ENCODE data around the gene SGMS1.

DNA sequence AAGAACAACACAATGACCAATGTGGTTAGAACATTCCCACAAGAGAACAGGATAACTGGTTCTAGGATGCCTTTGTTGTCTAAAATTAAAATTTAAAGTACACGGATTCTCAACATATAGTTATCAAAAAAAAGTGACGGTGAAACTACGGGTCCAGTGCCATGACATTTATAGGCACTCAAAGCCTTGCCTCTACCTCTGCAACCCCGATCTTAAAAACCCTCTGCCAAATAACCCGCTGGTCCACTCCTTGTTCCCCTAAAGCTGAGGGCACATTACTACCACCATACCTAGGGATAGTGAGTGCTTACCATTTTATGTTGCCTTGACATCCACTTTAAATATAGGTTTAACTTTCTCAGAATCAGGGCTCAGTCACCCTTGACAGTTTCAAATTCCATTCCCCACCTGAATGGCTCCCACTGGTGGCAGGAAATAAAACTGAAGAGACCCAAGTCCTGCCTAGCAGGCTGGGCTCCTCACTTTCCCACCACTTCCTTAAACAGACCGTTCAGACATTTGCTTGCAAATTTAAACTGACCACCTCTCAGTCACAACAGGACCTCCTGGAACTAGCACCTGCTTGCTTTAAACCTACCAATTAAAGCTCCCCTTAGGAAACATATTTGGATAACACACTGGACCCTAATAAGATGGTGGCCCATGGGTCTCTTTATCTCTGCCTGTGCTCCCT is 202.6 kb downstream of the SGMS1 start:
- TF ChIP-seq ZFP30 (CRISPR knock-in tag; IDR thresholded peaks at IDR 0.05) (no peak), ISL1 (CRISPR knock-in tag; IDR thresholded peaks at IDR 0.05) (no peak), TCF4 (CRISPR knock-in tag; IDR thresholded peaks at IDR 0.05; ENCODE audit: borderline replicate concordance) (no peak), ZNF565 (CRISPR knock-in tag; conservative IDR thresholded peaks at IDR 0.05; ENCODE audit: low read depth) (no peak), GLIS3 (CRISPR knock-in tag; IDR thresholded peaks at IDR 0.05) (no peak), CSDC2 (CRISPR knock-in tag; IDR thresholded peaks at IDR 0.05) (no peak), OSR1 (CRISPR knock-in tag; IDR thresholded peaks at IDR 0.05) (no peak), ZFP3 (CRISPR knock-in tag; IDR thresholded peaks at IDR 0.05) (no peak)
- TF ChIP-seq, protein P1, sequence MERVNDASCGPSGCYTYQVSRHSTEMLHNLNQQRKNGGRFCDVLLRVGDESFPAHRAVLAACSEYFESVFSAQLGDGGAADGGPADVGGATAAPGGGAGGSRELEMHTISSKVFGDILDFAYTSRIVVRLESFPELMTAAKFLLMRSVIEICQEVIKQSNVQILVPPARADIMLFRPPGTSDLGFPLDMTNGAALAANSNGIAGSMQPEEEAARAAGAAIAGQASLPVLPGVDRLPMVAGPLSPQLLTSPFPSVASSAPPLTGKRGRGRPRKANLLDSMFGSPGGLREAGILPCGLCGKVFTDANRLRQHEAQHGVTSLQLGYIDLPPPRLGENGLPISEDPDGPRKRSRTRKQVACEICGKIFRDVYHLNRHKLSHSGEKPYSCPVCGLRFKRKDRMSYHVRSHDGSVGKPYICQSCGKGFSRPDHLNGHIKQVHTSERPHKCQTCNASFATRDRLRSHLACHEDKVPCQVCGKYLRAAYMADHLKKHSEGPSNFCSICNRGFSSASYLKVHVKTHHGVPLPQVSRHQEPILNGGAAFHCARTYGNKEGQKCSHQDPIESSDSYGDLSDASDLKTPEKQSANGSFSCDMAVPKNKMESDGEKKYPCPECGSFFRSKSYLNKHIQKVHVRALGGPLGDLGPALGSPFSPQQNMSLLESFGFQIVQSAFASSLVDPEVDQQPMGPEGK (CRISPR knock-in tag; IDR thresholded peaks at IDR 0.05; ENCODE audit: borderline replicate concordance), result no peak
- TF ChIP-seq, protein P2, sequence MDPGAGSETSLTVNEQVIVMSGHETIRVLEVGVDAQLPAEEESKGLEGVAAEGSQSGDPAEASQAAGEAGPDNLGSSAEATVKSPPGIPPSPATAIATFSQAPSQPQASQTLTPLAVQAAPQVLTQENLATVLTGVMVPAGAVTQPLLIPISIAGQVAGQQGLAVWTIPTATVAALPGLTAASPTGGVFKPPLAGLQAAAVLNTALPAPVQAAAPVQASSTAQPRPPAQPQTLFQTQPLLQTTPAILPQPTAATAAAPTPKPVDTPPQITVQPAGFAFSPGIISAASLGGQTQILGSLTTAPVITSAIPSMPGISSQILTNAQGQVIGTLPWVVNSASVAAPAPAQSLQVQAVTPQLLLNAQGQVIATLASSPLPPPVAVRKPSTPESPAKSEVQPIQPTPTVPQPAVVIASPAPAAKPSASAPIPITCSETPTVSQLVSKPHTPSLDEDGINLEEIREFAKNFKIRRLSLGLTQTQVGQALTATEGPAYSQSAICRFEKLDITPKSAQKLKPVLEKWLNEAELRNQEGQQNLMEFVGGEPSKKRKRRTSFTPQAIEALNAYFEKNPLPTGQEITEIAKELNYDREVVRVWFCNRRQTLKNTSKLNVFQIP (CRISPR knock-in tag; IDR thresholded peaks at IDR 0.05; ENCODE audit: borderline replicate concordance, low read depth), result no peak

All from SK-N-SH treated with all-trans-retinoic acid at 6 μM for 48 hours (cell line).